Smooth muscle cell (in vitro differentiated cells): ENCODE measurements around the gene EPHA1. TPM values are rescaled to one million over a fixed set of nuclear protein-coding genes. Genes with fewer than 3 reads are reported as not detected.

Experiments used
- DNase-seq: peaks from one replicate; lab custom pipeline; 2025; ENCODE audit not compliant: unreplicated experiment; lab: John Stamatoyannopoulos, UW
- H2AFZ ChIP-seq: fragments of 200-600 bp; sonication (generic); 2 replicates; pipeline ENCODE4 v1.6.0; 2016; ENCODE audit warnings: antibody characterized with exemption, low read depth, mild to moderate bottlenecking
- H3F3A ChIP-seq: fragments of 200-600 bp; sonication (generic); 2 replicates; pipeline ENCODE4 v1.6.0; 2017; ENCODE audit warnings: antibody characterized with exemption, low read depth
- H3K27ac ChIP-seq: fragments of 200-600 bp; sonication (generic); 2 replicates; pipeline ENCODE4 v1.5.1; 2016; ENCODE audit warnings: low read depth, mild to moderate bottlenecking
- H3K27me3 ChIP-seq: fragments of 200-600 bp; sonication (generic); 2 replicates; pipeline ENCODE4 v1.6.1; 2016; ENCODE audit warnings: low read depth, mild to moderate bottlenecking
- H3K36me3 ChIP-seq: fragments of 200-600 bp; sonication (generic); 2 replicates; pipeline ENCODE4 v1.5.1; 2016; ENCODE audit warnings: low read depth
- H3K4me1 ChIP-seq: fragments of 200-600 bp; sonication (generic); 2 replicates; pipeline ENCODE4 v1.5.1; 2016; ENCODE audit warnings: low read depth
- H3K4me2 ChIP-seq: fragments of 200-600 bp; sonication (generic); 2 replicates; pipeline ENCODE4 v1.6.0; 2016; ENCODE audit warnings: mild to moderate bottlenecking
- H3K4me3 ChIP-seq: fragments of 200-600 bp; sonication (generic); 2 replicates; pipeline ENCODE4 v1.5.1; 2016; ENCODE audit warnings: mild to moderate bottlenecking
- H3K79me2 ChIP-seq: fragments of 200-600 bp; sonication (generic); 2 replicates; pipeline ENCODE4 v1.6.0; 2016; ENCODE audit warnings: low read depth, mild to moderate bottlenecking
- H3K9ac ChIP-seq: fragments of 200-600 bp; sonication (generic); 2 replicates; pipeline ENCODE4 v1.6.0; 2016; ENCODE audit warnings: low read depth
- H3K9me3 ChIP-seq: fragments of 200-600 bp; sonication (generic); replicated peaks from 2 replicates; pipeline ENCODE4 v1.5.1; 2016; ENCODE audit warnings: low read depth
- H4K20me1 ChIP-seq: fragments of 200-600 bp; sonication (generic); 2 replicates; pipeline ENCODE4 v1.6.0; 2016; ENCODE audit warnings: low read depth
- CTCF ChIP-seq: fragments of 200-600 bp; sonication (generic); IDR thresholded peaks from 2 replicates; pipeline ENCODE4 v1.5.1; 2017; ENCODE audit warnings: borderline replicate concordance, mild to moderate bottlenecking, antibody characterized with exemption; ENCODE audit not compliant: insufficient read depth, poor library complexity, severe bottlenecking
- WGBS: methylation state at CpG from one replicate; pipeline ENCODE4 v1.1.7; 2016; ENCODE audit warnings: low lambda C conversion rate; 5-methylcytosine and 5-hydroxymethylcytosine counted together
- polyA plus RNA-seq: library from polyadenylated mRNA; unstranded; fragments of >200 nt; fragmentation: Nextera tagmentation; extraction: Ambion mirVana; gene quantifications from 2 replicates; pipeline ENCODE4 v1.2.1, GENCODE V29; 2016
- total RNA-seq: library from RNA; depleted of rRNA; stranded (reverse); fragments of >200 nt; gene quantifications from 2 replicates; pipeline ENCODE4 v1.2.3, GENCODE V29; 2014

The EPHA1 gene
- total and polyA plus RNA-seq, 2 experiments from 2014 or later: 8.7 to 19.1 TPM

GRCh38 chr7:143418681-143419458, 10.2 kb upstream of the EPHA1 start:
- H3K27me3 ChIP-seq: no peaks in the 10 kb centered on the region
- H3K79me2 ChIP-seq: no peaks in the 10 kb centered on the region
- H3K4me2 ChIP-seq: no peak overlapping the region
- DNase-seq: no peak
- H3K9ac ChIP-seq: no peak overlapping the region
- H3K27ac ChIP-seq: no peak overlapping the region
- H3F3A ChIP-seq: no peaks in the 10 kb centered on the region
- no peaks in the 10 kb centered on the region for H3K9me3 ChIP-seq
- 94% methylated on average over 11 of the region's 11 CpGs for WGBS
- no peaks in the 10 kb centered on the region for H4K20me1 ChIP-seq
- no peak overlapping the region for H3K4me3 ChIP-seq
- no peaks in the 10 kb centered on the region for H3K36me3 ChIP-seq
- TF ChIP-seq CTCF: no peak
- H3K4me1 ChIP-seq: no peaks in the 10 kb centered on the region
- no peak overlapping the region for H2AFZ ChIP-seq

GRCh38 chr7:143417734-143418383, 9.2 kb upstream of the EPHA1 start:
- H3K4me3 ChIP-seq: no peak overlapping the region
- no peaks in the 10 kb centered on the region for H3K27me3 ChIP-seq
- no peak for TF ChIP-seq CTCF
- no peak overlapping the region for H3K9ac ChIP-seq
- H4K20me1 ChIP-seq: no peaks in the 10 kb centered on the region
- no peak for DNase-seq
- H3K4me1 ChIP-seq: no peaks in the 10 kb centered on the region
- H3K4me2 ChIP-seq: no peak overlapping the region
- 77% methylated on average over 1 of the region's 1 CpG for WGBS
- no peaks in the 10 kb centered on the region for H3K9me3 ChIP-seq
- no peak overlapping the region for H3K27ac ChIP-seq
- no peaks in the 10 kb centered on the region for H3F3A ChIP-seq
- no peaks in the 10 kb centered on the region for H3K79me2 ChIP-seq
- H3K36me3 ChIP-seq: no peaks in the 10 kb centered on the region
- H2AFZ ChIP-seq: no peak overlapping the region

GRCh38 chr7:143416565-143417149, 8.0 kb upstream of the EPHA1 start:
- no peak overlapping the region for H3K4me2 ChIP-seq
- no peak for DNase-seq
- peak; percentile 70 for TF ChIP-seq CTCF
- no peak overlapping the region for H3K4me3 ChIP-seq
- H4K20me1 ChIP-seq: no peaks in the 10 kb centered on the region
- no peaks in the 10 kb centered on the region for H3K27me3 ChIP-seq
- no peaks in the 10 kb centered on the region for H3K36me3 ChIP-seq
- H3K79me2 ChIP-seq: no peaks in the 10 kb centered on the region
- WGBS: 10% methylated on average over 3 of the region's 3 CpGs
- H3K9ac ChIP-seq: no peak overlapping the region
- no peaks in the 10 kb centered on the region for H3K9me3 ChIP-seq
- no peak overlapping the region for H3K27ac ChIP-seq
- H3F3A ChIP-seq: no peaks in the 10 kb centered on the region
- no peak overlapping the region for H2AFZ ChIP-seq
- no peaks in the 10 kb centered on the region for H3K4me1 ChIP-seq
